ENCODE measurements around the gene DBN1. TPM values are rescaled to one million over a fixed set of nuclear protein-coding genes. Genes with fewer than 3 reads are reported as not detected.

DBN1 gene
- total RNA-seq, 2 experiments from 2014 or later: 101 to 105 TPM

GRCh38 chr5:177492841-177493240 is 19.4 kb upstream of the DBN1 start:
- TF ChIP-seq CTCF (IDR thresholded peaks at IDR 0.05): no peak
- no peaks in the 10 kb centered on the region for H3K9me3 Mint-ChIP-seq
- CTCF ChIA-PET: interaction anchor here (1.0 to 4.8 kb wide), 9 partner anchors 9 to 114 kb away, joined by 3 to 30 read pairs (median 7); no protein-coding TSS in a partner anchor
- H3K4me3 Mint-ChIP-seq: no peak overlapping the region
- ATAC-seq: no peak
- peaks cover 28% of the 10 kb centered on the region for H3K4me1 Mint-ChIP-seq (ENCODE audit: low read depth)
- no peak for DNase-seq
- no peak overlapping the region for H3K27ac Mint-ChIP-seq
- H3K36me3 Mint-ChIP-seq (ENCODE audit: low read depth): peaks cover 33% of the 10 kb centered on the region
- intact Hi-C loops (cut with micrococcal nuclease): no loop called here
- POLR2A ChIA-PET: interaction anchor here (0.7 to 7.1 kb wide), 8 partner anchors 15 to 180 kb away, joined by 3 to 130 read pairs (median 4); partner anchors contain the start of genes DBN1 and PRR7
- H3K27me3 Mint-ChIP-seq: no peaks in the 10 kb centered on the region

- no peak for TF ChIP-seq CTCF (IDR thresholded peaks at IDR 0.05)
- Mint-ChIP-seq H3K36me3 (ENCODE audit: low read depth) (peaks cover 37% of the 10 kb centered on the region), H3K27ac (no peak overlapping the region), H3K4me1 (ENCODE audit: low read depth) (peaks cover 27% of the 10 kb centered on the region), H3K4me3 (no peak overlapping the region), H3K9me3 (no peaks in the 10 kb centered on the region), H3K27me3 (no peaks in the 10 kb centered on the region)
- ChIA-PET POLR2A (interaction anchor here (1.0 to 7.1 kb wide), 7 partner anchors 15 to 180 kb away, joined by 3 to 130 read pairs (median 4); partner anchors contain the start of genes DBN1 and PRR7), CTCF (interaction anchor here (0.7 to 4.8 kb wide), 10 partner anchors 10 to 114 kb away, joined by 3 to 30 read pairs (median 6); no protein-coding TSS in a partner anchor)
- no peak for ATAC-seq
- intact Hi-C loops (cut with micrococcal nuclease): no loop called here
- no peak for DNase-seq
Measured at GRCh38 chr5:177491983-177492746, 18.7 kb upstream of the DBN1 start.

GRCh38 chr5:177491429-177491945 is 18.1 kb upstream of the DBN1 start:
- peaks cover 39% of the 10 kb centered on the region for H3K36me3 Mint-ChIP-seq (ENCODE audit: low read depth)
- ATAC-seq (peak; percentile 37), DNase-seq (peak; percentile 60)
- H3K27ac Mint-ChIP-seq: no peak overlapping the region
- POLR2A ChIA-PET: interaction anchor here (1.6 to 7.1 kb wide), 2 partner anchors 14 to 44 kb away, joined by 10 to 130 read pairs; partner anchors contain the start of genes DBN1 and PRR7
- no peaks in the 10 kb centered on the region for H3K27me3 Mint-ChIP-seq
- peaks cover 27% of the 10 kb centered on the region for H3K4me1 Mint-ChIP-seq (ENCODE audit: low read depth)
- CTCF ChIA-PET: interaction anchor here (0.7 to 5.1 kb wide), 3 partner anchors 10 to 16 kb away, joined by 3 to 26 read pairs (median 3); no protein-coding TSS in a partner anchor
- TF ChIP-seq CTCF (IDR thresholded peaks at IDR 0.05): peak; percentile 84
- intact Hi-C loops (cut with micrococcal nuclease): no loop called here
- no peak overlapping the region for H3K4me3 Mint-ChIP-seq
- no peaks in the 10 kb centered on the region for H3K9me3 Mint-ChIP-seq

GRCh38 chr5:177490992-177491391 is 17.6 kb upstream of the DBN1 start:
- POLR2A ChIA-PET: no interaction called here
- intact Hi-C loops (cut with micrococcal nuclease): no loop called here
- no peak for ATAC-seq
- Mint-ChIP-seq H3K27me3 (no peaks in the 10 kb centered on the region), H3K36me3 (ENCODE audit: low read depth) (peaks cover 43% of the 10 kb centered on the region), H3K9me3 (no peaks in the 10 kb centered on the region), H3K4me3 (no peak overlapping the region), H3K27ac (no peak overlapping the region), H3K4me1 (ENCODE audit: low read depth) (peaks cover 24% of the 10 kb centered on the region)
- DNase-seq: no peak
- TF ChIP-seq CTCF (IDR thresholded peaks at IDR 0.05): no peak
- CTCF ChIA-PET: interaction anchor here (1.0 to 5.1 kb wide), 2 partner anchors 9 to 13 kb away, joined by 3 to 26 read pairs; no protein-coding TSS in a partner anchor

All from activated CD8-positive, alpha-beta T cell treated with anti-CD3 and anti-CD28 coated beads for 36 hours (primary cell).